Activated naive CD8-positive, alpha-beta T cell treated with anti-CD3 and anti-CD28 coated beads for 36 hours (primary cell): ENCODE results near the gene NUP54. TPM values are rescaled to one million over a fixed set of nuclear protein-coding genes. Genes with fewer than 3 reads are reported as not detected.
A peak's percentile ranks its signal among the peaks of the same experiment; 100 is the strongest.

Source experiments
- DNase-seq: peaks from one replicate; pipeline ENCODE4 v3.0.0; 2021
- H3K27ac Mint-ChIP-seq: one replicate; pipeline ENCODE4 v1.8.0; 2022; ENCODE audit warnings: mild to moderate bottlenecking, moderate library complexity, mixed read lengths
- H3K27me3 Mint-ChIP-seq: one replicate; pipeline ENCODE4 v1.8.0; 2022; ENCODE audit warnings: mild to moderate bottlenecking, mixed read lengths
- H3K36me3 Mint-ChIP-seq: one replicate; pipeline ENCODE4 v1.8.0; 2021; ENCODE audit warnings: mild to moderate bottlenecking, mixed read lengths
- H3K4me1 Mint-ChIP-seq: one replicate; pipeline ENCODE4 v1.8.0; 2021; ENCODE audit warnings: mixed read lengths
- H3K4me3 Mint-ChIP-seq: one replicate; pipeline ENCODE4 v1.8.0; 2022; ENCODE audit warnings: mild to moderate bottlenecking, moderate library complexity, mixed read lengths
- H3K9me3 Mint-ChIP-seq: one replicate; pipeline ENCODE4 v1.8.0; 2022; ENCODE audit warnings: mixed read lengths
- total RNA-seq, 2 experiments: library from RNA; stranded (reverse); gene quantifications; one replicate each; pipeline ENCODE4 v1.2.3, GENCODE V29; 2021

Gene NUP54, protein sequence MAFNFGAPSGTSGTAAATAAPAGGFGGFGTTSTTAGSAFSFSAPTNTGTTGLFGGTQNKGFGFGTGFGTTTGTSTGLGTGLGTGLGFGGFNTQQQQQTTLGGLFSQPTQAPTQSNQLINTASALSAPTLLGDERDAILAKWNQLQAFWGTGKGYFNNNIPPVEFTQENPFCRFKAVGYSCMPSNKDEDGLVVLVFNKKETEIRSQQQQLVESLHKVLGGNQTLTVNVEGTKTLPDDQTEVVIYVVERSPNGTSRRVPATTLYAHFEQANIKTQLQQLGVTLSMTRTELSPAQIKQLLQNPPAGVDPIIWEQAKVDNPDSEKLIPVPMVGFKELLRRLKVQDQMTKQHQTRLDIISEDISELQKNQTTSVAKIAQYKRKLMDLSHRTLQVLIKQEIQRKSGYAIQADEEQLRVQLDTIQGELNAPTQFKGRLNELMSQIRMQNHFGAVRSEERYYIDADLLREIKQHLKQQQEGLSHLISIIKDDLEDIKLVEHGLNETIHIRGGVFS
- total RNA-seq: 10 to 100 TPM; 72.1 to 76.2 TPM

GRCh38 chr4:76148142-76148865 lies at the start of gene NUP54:
NUP54 (minus strand) TSS chr4:76148397; CDS start chr4:76148374, 23 bp downstream.
- Mint-ChIP-seq H3K36me3 (peaks cover 22% of the 10 kb centered on the region), H3K4me1 (peaks cover 21% of the 10 kb centered on the region), H3K4me3 (peak within 1 kb of the TSS; percentile 98), H3K27me3 (no peaks in the 10 kb centered on the region), H3K27ac (peak within 1 kb of the TSS; percentile 94), H3K9me3 (no peaks in the 10 kb centered on the region)
- DNase-seq: peak; percentile 96

DNA sequence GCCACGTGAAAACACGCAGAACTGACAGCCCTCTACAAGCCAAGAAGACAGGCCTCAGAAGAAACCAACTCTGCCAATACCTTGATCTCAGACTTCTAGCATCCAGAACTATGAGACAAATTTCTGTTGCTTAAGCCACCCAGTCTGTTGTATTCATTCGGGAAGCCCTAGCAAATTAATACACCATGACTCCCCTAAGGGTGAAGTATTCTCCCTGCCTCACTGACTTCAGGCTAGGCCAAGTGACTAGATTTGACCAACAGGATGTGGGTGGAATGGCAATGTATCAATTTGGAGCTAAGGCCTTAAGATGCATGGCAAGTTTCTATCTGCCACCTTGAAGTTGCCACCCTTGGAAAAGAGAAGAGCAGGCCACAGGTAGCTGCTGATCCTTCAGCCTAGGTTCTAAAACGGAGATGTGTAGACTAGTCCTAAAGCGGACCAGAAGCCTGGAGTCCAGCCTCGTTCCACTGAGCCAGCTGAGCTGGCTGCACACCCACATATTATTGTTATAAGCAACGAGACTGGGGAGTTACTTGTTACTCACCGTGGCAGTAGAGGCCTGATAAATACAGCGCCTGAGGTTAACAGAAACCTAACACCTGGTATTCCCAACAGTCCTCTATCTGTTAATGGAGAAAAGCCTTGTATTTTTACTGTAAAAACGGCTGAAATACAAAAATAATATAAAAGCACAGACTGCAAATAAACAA lies 49.0 kb upstream of the NUP54 start:
- H3K4me3 Mint-ChIP-seq: no peak overlapping the region
- DNase-seq: no peak
- H3K27me3 Mint-ChIP-seq: no peaks in the 10 kb centered on the region
- H3K27ac Mint-ChIP-seq: no peak overlapping the region
- peaks cover 35% of the 10 kb centered on the region for H3K4me1 Mint-ChIP-seq
- H3K9me3 Mint-ChIP-seq: peaks cover 2% of the 10 kb centered on the region
- H3K36me3 Mint-ChIP-seq: peaks cover 23% of the 10 kb centered on the region

- Mint-ChIP-seq H3K36me3 (peaks cover 30% of the 10 kb centered on the region), H3K4me3 (no peak overlapping the region), H3K9me3 (peaks cover 2% of the 10 kb centered on the region), H3K4me1 (peaks cover 34% of the 10 kb centered on the region), H3K27ac (no peak overlapping the region), H3K27me3 (no peaks in the 10 kb centered on the region)
- no peak for DNase-seq
Observed at GRCh38 chr4:76196376-76196775, 48.2 kb upstream of the NUP54 start.

GRCh38 chr4:76195326-76195725 lies 47.1 kb upstream of the NUP54 start:
- Mint-ChIP-seq H3K27ac (no peak overlapping the region), H3K36me3 (peaks cover 32% of the 10 kb centered on the region), H3K4me3 (no peak overlapping the region), H3K4me1 (peaks cover 26% of the 10 kb centered on the region), H3K9me3 (peaks cover 3% of the 10 kb centered on the region), H3K27me3 (no peaks in the 10 kb centered on the region)
- no peak for DNase-seq

- Mint-ChIP-seq H3K4me1 (peaks cover 17% of the 10 kb centered on the region), H3K27ac (no peak overlapping the region), H3K36me3 (peaks cover 32% of the 10 kb centered on the region), H3K27me3 (no peaks in the 10 kb centered on the region), H3K4me3 (no peak overlapping the region), H3K9me3 (peaks cover 3% of the 10 kb centered on the region)
- DNase-seq: no peak
Observed at GRCh38 chr4:76194325-76194724, 46.1 kb upstream of the NUP54 start.

GRCh38 chr4:76192236-76192635 lies 44.0 kb upstream of the NUP54 start:
- H3K9me3 Mint-ChIP-seq: peaks cover 3% of the 10 kb centered on the region
- H3K36me3 Mint-ChIP-seq: peaks cover 32% of the 10 kb centered on the region
- no peak for DNase-seq
- no peaks in the 10 kb centered on the region for H3K27me3 Mint-ChIP-seq
- H3K4me1 Mint-ChIP-seq: no peaks in the 10 kb centered on the region
- no peak overlapping the region for H3K27ac Mint-ChIP-seq
- no peak overlapping the region for H3K4me3 Mint-ChIP-seq

DNA sequence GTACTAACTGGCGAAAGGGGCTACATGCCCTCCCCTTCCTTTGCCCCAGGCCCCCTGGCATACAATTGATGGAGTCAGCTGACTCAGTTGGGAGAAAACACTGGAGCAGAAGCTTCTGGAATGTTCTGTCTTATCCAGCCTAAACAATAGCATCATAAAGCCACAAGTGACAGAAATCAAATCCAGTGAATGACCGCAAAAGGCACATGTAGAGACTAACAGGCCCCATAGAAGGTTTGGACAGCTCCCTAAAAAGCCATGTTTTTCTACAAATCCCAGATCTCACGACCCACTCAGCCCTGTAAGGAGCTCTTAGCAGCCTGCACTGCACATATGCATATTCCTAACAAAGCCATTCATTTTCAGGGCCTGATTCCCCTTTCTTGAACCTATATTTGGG lies 40.4 kb upstream of the NUP54 start:
- Mint-ChIP-seq H3K27me3 (no peaks in the 10 kb centered on the region), H3K4me1 (no peaks in the 10 kb centered on the region), H3K27ac (no peak overlapping the region), H3K4me3 (no peak overlapping the region), H3K9me3 (peaks cover 3% of the 10 kb centered on the region), H3K36me3 (peaks cover 21% of the 10 kb centered on the region)
- no peak for DNase-seq

DNA sequence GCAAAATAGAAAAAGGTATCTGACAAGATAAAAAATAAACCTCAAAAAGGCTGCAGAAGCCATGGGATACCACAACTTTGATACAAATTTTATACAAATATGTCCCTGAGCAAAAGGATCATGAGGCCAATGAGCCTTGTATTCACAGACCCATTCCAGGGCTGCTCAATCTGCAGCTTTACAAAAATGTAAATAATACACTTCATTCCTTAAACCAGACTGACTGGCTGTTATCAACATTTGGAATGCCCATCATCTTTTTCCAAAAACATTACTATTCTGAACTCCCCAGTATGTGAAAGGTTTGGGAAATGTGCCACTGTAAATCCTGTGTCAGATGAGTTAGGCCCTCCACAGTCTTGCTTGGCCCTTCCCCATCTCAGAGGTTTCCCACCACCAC lies 40.0 kb upstream of the NUP54 start:
- Mint-ChIP-seq H3K36me3 (peaks cover 17% of the 10 kb centered on the region), H3K4me3 (no peak overlapping the region), H3K9me3 (peaks cover 3% of the 10 kb centered on the region), H3K27ac (no peak overlapping the region), H3K27me3 (no peaks in the 10 kb centered on the region), H3K4me1 (no peaks in the 10 kb centered on the region)
- DNase-seq: no peak

- Mint-ChIP-seq H3K9me3 (peaks cover 2% of the 10 kb centered on the region), H3K27me3 (no peaks in the 10 kb centered on the region), H3K4me3 (no peak overlapping the region), H3K36me3 (peaks cover 9% of the 10 kb centered on the region), H3K27ac (no peak overlapping the region), H3K4me1 (no peaks in the 10 kb centered on the region)
- no peak for DNase-seq
Observed at GRCh38 chr4:76187152-76187551, 39.0 kb upstream of the NUP54 start.

GRCh38 chr4:76182463-76182862 lies 34.3 kb upstream of the NUP54 start:
- DNase-seq: no peak
- H3K4me1 Mint-ChIP-seq: peaks cover 1% of the 10 kb centered on the region
- no peak overlapping the region for H3K27ac Mint-ChIP-seq
- H3K27me3 Mint-ChIP-seq: no peaks in the 10 kb centered on the region
- no peaks in the 10 kb centered on the region for H3K36me3 Mint-ChIP-seq
- H3K4me3 Mint-ChIP-seq: no peak overlapping the region
- H3K9me3 Mint-ChIP-seq: no peaks in the 10 kb centered on the region

DNA sequence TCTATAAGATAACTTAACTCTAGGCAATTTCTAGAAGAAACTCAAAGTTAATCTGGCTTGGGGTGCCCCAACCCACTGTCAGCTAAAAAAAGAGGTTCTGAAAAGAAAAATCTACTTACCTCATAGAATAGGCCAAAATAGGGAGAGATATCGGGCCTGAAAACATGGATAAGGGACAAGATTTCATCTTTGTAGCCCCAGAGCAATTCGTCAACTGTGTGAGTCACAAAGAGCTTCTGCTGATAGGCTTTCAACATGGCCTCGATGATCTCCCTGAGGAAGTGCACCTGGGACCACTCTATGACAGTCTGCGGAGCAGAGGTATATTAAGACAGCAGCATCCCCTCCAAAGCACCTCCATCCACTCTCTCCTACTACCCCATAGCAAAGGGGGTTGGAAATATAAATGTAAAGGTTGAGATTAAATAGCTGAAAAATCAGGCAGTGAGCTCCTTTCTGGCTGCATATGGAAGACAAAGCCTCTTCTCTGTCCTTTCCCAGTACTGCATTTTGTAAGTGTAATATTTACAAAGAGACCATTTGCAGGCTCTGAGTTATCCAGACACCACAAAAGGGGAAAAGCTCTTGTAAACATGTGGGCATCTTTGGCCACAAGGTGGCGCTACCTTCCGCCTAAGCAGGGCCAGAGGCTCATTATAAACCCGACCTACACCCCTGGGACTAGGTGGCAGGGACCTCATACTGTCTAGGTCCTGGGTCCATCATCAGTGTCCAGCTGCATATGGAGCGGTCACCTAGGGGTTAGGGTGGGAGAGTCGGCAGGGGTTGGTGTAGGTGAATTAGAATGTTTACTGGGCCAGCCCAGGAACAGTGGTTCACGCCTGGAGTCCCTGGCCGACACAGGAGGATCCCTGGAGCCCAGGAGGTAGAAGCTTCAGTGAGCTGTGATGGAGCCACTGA lies 31.5 kb upstream of the NUP54 start:
- H3K4me3 Mint-ChIP-seq: no peak overlapping the region
- H3K36me3 Mint-ChIP-seq: peaks cover 1% of the 10 kb centered on the region
- no peaks in the 10 kb centered on the region for H3K27me3 Mint-ChIP-seq
- no peaks in the 10 kb centered on the region for H3K9me3 Mint-ChIP-seq
- peak; percentile 71 for DNase-seq
- no peak overlapping the region for H3K27ac Mint-ChIP-seq
- H3K4me1 Mint-ChIP-seq: peaks cover 1% of the 10 kb centered on the region

GRCh38 chr4:76178296-76178695 lies 30.1 kb upstream of the NUP54 start:
- Mint-ChIP-seq H3K4me1 (peaks cover 1% of the 10 kb centered on the region), H3K27ac (no peak overlapping the region), H3K27me3 (no peaks in the 10 kb centered on the region), H3K36me3 (peaks cover 1% of the 10 kb centered on the region), H3K9me3 (no peaks in the 10 kb centered on the region), H3K4me3 (no peak overlapping the region)
- no peak for DNase-seq

GRCh38 chr4:76177709-76178108 lies 29.5 kb upstream of the NUP54 start:
- Mint-ChIP-seq H3K36me3 (peaks cover 3% of the 10 kb centered on the region), H3K9me3 (no peaks in the 10 kb centered on the region), H3K4me1 (peaks cover 1% of the 10 kb centered on the region), H3K27me3 (no peaks in the 10 kb centered on the region), H3K4me3 (no peak overlapping the region), H3K27ac (no peak overlapping the region)
- no peak for DNase-seq

- peaks cover 1% of the 10 kb centered on the region for H3K4me1 Mint-ChIP-seq
- H3K9me3 Mint-ChIP-seq: no peaks in the 10 kb centered on the region
- peaks cover 3% of the 10 kb centered on the region for H3K36me3 Mint-ChIP-seq
- no peak for DNase-seq
- no peaks in the 10 kb centered on the region for H3K27me3 Mint-ChIP-seq
- no peak overlapping the region for H3K27ac Mint-ChIP-seq
- H3K4me3 Mint-ChIP-seq: no peak overlapping the region
Observed at GRCh38 chr4:76175336-76175735, 27.1 kb upstream of the NUP54 start.
